NCI-H526 treated with DMSO at 0.1 percent for 48 hours (cell line): Measurements from ENCODE around the gene C6orf132.

Experiments used
- DNase-seq: peaks from one replicate; lab custom pipeline; 2025; lab: John Stamatoyannopoulos, UW

C6orf132 gene

GRCh38 chr6:42135161-42135560 is 7.3 kb downstream of the C6orf132 start:
- no peak for DNase-seq

DNA sequence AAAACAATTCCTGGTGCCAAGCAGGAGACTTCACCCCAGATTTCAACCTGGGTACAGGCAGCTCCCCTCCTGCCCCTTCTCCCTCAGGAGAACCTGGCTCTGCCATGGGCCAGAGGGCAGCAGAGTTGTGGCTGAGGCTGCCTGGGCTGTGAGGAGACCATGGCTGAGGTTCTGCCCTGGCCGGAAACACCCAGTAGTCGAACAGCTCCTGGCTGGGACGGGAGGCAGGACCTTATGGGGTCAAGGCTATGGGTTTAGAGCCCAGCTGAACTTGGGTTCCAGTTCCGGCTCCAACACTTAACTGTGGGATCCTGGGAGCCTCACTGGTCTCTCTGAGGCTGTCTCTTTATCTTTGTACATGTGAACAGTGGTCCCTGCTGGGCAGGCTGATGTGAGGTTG is 8.5 kb downstream of the C6orf132 start:
- DNase-seq, result no peak

DNA sequence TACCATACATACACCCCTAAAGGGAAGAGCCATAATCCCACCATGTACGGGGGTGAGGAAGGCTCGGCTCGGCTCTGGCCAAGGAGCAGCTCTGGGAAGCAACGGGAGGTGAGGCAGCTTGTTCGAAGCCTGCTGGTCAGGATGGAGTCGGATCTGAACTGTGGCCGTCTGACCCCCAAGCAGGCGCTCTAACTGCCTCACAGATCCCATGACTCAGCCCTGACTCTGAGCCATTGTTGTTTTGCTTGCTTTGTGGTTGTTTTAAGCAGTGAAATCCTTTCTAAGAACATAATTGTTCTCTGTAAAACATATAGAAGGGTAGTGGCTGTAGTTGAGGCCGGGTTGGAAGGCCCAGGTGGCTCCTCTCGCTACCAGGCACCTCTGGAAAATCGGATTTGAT is 10.9 kb downstream of the C6orf132 start:
- no peak for DNase-seq

DNA sequence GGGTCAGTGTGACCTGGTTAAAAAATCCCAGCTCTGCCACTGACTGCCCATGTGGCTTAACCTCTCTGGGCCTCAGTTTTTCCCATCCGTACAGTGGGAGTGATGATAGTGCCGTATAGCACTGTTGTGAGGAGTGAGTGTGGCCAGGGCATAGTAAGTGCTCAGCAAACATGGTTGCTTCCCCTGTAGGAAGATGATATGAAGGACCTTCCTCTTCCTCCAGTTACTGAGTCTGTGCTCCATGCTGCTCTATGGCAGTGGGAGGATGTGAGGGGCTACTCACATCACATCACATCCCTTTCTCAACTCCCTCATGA is 13.1 kb downstream of the C6orf132 start:
- DNase-seq, result no peak

GRCh38 chr6:42128460-42129359 is 13.7 kb downstream of the C6orf132 start:
- no peak for DNase-seq

- DNase-seq, result no peak
Measured at GRCh38 chr6:42125663-42126062, 16.8 kb downstream of the C6orf132 start.

GRCh38 chr6:42125231-42125630 is 17.2 kb downstream of the C6orf132 start:
- no peak for DNase-seq

GRCh38 chr6:42124223-42124836 is 18.1 kb downstream of the C6orf132 start:
- DNase-seq, result no peak

GRCh38 chr6:42123379-42124103 is 18.9 kb downstream of the C6orf132 start:
- DNase-seq, result no peak

- DNase-seq, result no peak
Measured at GRCh38 chr6:42120895-42121865, 21.2 kb downstream of the C6orf132 start.

DNA sequence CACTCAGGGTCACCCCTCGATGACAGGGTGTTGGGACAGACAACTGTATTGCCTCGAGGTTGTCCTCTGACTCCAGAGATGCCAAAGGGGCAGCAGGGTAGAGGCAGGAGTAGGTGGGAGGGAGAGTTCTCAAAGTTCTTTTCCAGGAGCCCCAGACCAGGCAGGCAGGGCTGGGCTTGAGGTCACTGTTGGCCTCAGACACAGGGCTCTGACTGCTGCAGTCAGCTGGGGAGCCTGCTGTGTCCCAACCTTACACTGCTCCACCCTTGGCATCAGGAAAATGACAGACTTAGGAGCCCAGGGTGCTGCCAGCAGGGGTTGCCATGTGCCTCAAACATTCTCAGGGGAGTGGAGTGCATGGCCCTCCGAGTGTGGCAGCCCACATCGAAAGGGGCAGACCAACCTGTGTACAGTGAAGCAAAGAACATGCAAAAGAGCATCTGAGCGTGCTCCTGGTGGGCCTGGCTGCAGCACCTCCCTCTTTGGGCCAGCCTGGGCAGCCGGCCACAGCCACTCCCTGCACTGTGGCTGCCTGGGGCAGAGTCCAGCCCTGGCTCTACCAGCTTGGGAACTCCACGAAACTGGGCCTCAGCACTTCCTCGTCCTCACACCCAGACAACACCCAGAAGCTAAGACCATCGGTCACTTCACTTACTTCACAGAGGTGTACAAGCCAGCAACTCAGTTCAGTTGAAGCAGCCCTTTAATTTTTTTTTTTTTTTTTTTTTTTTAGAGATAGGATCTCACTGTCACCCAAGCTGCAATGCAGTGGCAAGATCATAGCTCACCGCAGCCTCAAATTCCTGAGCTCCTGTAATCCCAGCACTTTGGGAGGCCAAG is 24.0 kb downstream of the C6orf132 start:
- peak; percentile 15 for DNase-seq

- DNase-seq, result no peak
Measured at GRCh38 chr6:42117843-42118161, 24.6 kb downstream of the C6orf132 start.

DNA sequence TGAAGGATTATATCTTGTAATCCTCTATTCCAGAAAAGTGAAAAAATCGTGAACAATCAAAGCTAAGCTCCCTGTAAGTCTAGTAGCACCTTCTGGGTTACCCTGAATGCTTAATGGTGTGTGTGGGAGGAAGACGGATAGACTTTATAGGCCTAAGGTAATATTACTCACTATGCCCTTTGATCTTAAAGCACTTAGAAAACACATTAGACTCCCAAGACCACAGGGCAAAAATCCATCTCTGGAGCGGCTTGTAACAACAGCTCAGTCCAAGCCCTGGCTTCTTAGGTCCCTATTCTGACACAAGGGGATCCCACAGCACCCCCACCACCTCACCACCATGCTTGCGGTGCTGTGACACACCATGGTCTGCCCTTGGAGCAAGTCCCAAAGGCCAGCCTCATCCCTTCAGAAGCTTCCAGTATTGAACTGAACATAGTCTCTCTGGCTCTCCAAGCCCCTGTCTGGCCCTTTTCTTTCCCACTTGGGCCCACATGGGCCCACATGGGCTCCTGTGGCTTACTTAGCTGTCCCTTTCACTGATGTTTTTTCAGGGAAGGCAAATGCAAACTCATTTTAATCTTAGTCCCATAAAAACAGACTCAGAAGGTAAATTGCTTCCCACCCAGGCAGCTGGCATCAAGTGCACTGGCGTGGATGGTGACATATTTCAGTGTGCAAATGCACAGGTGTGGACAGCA is 28.3 kb downstream of the C6orf132 start:
- peak; percentile 56 for DNase-seq

GRCh38 chr6:42112351-42112750 is 30.1 kb downstream of the C6orf132 start:
- no peak for DNase-seq

DNA sequence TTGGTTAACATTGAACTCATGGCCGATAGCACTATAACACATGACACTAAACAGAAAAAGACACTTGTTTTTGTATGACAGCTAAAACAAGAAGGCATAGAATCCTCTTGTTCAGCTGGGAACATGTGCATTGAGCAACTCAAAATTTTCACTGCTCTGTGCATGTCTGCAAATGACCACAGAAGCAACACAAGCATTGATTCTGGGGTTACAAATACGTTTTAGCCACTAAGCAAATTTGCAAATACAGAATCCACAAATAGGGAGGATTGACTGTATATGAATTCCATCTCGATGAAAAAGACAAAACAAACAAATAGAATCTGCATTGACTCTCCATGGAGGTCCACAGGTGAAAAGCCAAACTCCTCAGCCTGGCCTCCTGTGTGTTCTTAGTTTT is 31.7 kb downstream of the C6orf132 start:
- DNase-seq, result no peak

DNA sequence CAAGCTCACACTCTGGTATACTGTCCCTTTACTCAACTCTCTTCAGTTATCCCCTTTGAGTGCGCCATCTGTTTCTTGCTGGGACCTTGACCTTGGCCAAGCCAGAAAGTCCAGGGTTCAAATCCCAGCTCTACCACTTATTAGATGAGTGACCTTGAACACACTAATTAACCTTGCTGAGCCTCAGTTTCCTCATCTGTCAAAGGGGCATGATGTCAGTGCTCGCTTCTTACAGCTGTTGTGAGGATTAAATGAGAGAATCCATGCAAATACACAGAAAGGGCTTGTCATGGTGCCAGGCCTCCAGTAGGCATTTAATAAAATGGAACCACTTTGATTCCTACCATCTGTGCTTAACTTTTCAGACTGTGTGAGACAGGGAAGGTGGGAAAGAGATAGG is 34.3 kb downstream of the C6orf132 start:
- DNase-seq, result no peak

GRCh38 chr6:42106112-42107023 is 36.1 kb downstream of the C6orf132 start:
- DNase-seq, result no peak

DNA sequence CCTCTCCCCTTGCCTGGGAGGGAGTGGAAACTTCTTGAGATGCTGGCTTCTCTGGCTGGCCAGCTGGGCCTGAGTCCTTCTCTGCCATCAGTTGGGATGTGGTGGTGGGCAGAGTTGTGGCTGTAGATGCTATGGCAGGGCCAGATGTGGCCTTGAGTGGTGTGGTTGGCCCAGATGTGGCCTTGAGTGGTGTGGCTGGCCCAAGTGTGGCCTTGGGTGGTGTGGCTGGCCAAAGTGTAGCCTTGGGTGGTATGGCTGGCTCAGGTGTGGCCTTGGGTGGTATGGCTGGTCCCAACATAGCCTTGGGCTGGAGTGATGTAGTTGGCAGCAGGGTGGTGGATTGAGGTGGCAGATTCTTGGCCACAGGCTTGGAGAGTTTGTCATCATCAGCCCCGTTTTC is 36.7 kb downstream of the C6orf132 start:
- DNase-seq, result no peak

GRCh38 chr6:42105156-42105648 is 37.2 kb downstream of the C6orf132 start:
- no peak for DNase-seq
